HEK293T (cell line): ENCODE measurements around the gene MACROD2.

Experiments used
- BHLHE40 ChIP-seq: fragments of 450-650 bp; IDR thresholded peaks from 2 replicates; pipeline ENCODE4 v1.6.1; 2016; ENCODE audit warnings: mild to moderate bottlenecking, moderate library complexity, borderline replicate concordance
- ELF4 ChIP-seq: fragments of 450-650 bp; IDR thresholded peaks from 2 replicates; pipeline ENCODE4 v1.6.1; 2017; ENCODE audit warnings: antibody characterized with exemption
- FOXA1 ChIP-seq: fragments of 450-650 bp; IDR thresholded peaks from 2 replicates; pipeline ENCODE4 v1.6.1; 2016; ENCODE audit warnings: mild to moderate bottlenecking
- FOXM1 ChIP-seq: fragments of 450-650 bp; IDR thresholded peaks from 2 replicates; pipeline ENCODE4 v1.6.1; 2017; ENCODE audit warnings: mild to moderate bottlenecking, borderline replicate concordance
- SP1 ChIP-seq: fragments of 450-650 bp; IDR thresholded peaks from 2 replicates; pipeline ENCODE4 v1.6.1; 2017
- SUZ12 ChIP-seq: fragments of 450-650 bp; IDR thresholded peaks from 2 replicates; pipeline ENCODE4 v1.6.1; 2016; ENCODE audit warnings: mild to moderate bottlenecking
- ZNF384 ChIP-seq: fragments of 450-650 bp; IDR thresholded peaks from 2 replicates; pipeline ENCODE4 v1.6.1; 2016

DNA sequence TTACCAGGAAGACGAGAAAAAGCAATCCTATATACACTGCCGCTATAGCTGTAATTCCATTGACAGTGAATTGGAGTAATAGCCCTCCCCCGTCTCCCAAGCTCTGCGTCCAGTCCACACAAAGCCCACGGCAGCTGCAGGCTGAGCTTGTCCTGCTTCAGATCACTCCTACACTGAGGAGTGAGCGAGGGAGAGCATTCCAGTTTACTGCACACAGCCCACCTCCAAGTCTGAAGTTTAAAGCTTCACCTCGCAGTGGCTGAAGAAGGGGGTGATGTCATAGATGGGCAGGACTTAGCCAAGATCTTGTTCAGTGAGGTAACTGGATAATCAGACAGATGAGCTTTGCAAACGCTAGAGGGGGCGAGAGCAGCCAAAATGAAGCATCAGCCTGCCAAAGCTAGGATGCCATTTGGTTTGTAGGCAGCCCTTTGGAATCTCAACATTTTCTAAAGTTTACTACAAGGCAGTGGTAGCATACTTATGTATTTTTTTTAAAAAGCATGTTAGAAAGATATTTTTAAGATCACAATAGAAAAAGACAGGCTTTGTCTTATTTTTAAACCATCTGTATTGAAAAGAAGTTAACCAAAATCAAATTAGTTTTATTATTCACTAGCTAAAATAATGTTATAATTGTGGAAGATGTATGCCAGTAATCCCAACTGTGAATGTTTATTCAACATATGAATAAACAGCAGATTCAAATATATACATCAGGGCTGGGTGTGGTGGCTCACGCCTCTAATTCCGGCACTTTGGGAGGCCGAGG is 342.3 kb downstream of the MACROD2 start, which contains the start of gene FLRT3:
- TF ChIP-seq ZNF384 (no peak), ELF4 (no peak; the same call in 1 of the 2 replicates), FOXM1 (no peak), FOXA1 (no peak), SUZ12 (no peak), BHLHE40 (no peak), SP1 (no peak)
